MCF 10A (cell line): ENCODE measurements around the gene STOX2. TPM values are rescaled to one million over a fixed set of nuclear protein-coding genes. Genes with fewer than 3 reads are reported as not detected.

Experiments used
- BruUV-seq: library from RNA; stranded (reverse); fragments of 400-500 nt; replicated peaks from 2 replicates; lab custom pipeline; 2021; lab: Mats Ljungman, UMichigan
- CTCF ChIA-PET: fragments of 300-600 bp; sonication (Branson Sonifier 250); formaldehyde crosslinking; extraction: SDS; loops from one replicate; lab custom pipeline; 2021; ENCODE audit warnings: antibody characterized with exemption, inconsistent platforms; lab: Yijun Ruan, JAX
- POLR2A ChIA-PET: fragments of 300-600, 350-650 bp; sonication (Branson Sonifier 250); formaldehyde crosslinking; extraction: SDS; loops from one replicate; lab custom pipeline; 2020; ENCODE audit warnings: antibody characterized with exemption, inconsistent platforms; lab: Yijun Ruan, JAX
- DNase-seq: peaks from one replicate; pipeline ENCODE4 v3.0.0-alpha.2; 2018; ENCODE audit not compliant: unreplicated experiment
- H3K27ac Mint-ChIP-seq: one replicate; pipeline ENCODE4 v1.8.0; 2022; ENCODE audit warnings: mild to moderate bottlenecking, low read depth, mixed read lengths; ENCODE audit not compliant: unreplicated experiment
- H3K27me3 Mint-ChIP-seq: one replicate; pipeline ENCODE4 v1.8.0; 2022; ENCODE audit warnings: mixed read lengths; ENCODE audit not compliant: insufficient read depth, unreplicated experiment
- H3K36me3 Mint-ChIP-seq: one replicate; pipeline ENCODE4 v1.8.0; 2022; ENCODE audit warnings: mild to moderate bottlenecking, moderate library complexity, mixed read lengths; ENCODE audit not compliant: insufficient read depth, unreplicated experiment
- H3K4me1 Mint-ChIP-seq: one replicate; pipeline ENCODE4 v1.8.0; 2022; ENCODE audit warnings: mixed read lengths; ENCODE audit not compliant: insufficient read depth, unreplicated experiment
- H3K4me3 Mint-ChIP-seq: one replicate; pipeline ENCODE4 v1.8.0; 2022; ENCODE audit warnings: mild to moderate bottlenecking, moderate library complexity, mixed read lengths; ENCODE audit not compliant: unreplicated experiment
- H3K9me3 Mint-ChIP-seq: one replicate; pipeline ENCODE4 v1.8.0; 2022; ENCODE audit warnings: mixed read lengths; ENCODE audit not compliant: unreplicated experiment
- intact Hi-C: fragments of 100-400 bp; cut with micrococcal nuclease; formaldehyde crosslinking; loops from 2 replicates; pipeline ENCODE4 v1.14.1; 2022
- total RNA-seq: library from RNA; stranded (reverse); gene quantifications from 2 replicates; pipeline ENCODE4 v1.2.3, GENCODE V29; 2022
- TF ChIP-seq, protein P1 (sequence below): fragments of 200-600 bp; IDR thresholded peaks from one replicate; pipeline ENCODE4 v1.8.0; 2022; ENCODE audit warnings: antibody characterized with exemption, mild to moderate bottlenecking; ENCODE audit not compliant: unreplicated experiment

The STOX2 gene
- total RNA-seq, 1 experiment from 2014 or later, result 1.1 TPM

DNA sequence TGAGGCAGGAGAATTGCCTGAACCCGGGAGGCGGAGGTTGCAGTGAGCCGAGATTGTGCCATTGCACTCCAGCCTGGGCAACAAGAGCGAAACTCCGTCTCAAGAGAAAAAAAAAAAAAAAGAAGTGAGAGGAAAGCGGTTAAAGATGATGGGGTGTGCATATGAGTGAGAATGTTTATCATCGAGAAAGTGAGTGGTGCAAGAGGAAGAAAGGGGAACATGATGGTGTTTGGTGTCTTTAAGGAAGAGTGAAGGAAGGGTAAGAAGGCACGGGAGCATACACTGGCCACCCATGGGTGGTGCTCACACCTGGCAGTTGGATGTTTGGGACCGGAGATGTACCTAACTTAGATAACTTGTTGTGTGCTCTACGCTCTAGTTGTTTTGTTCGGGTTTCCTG, 62.2 kb downstream of the STOX2 start:
- Mint-ChIP-seq H3K4me1 (no peaks in the 10 kb centered on the region), H3K27me3 (no peaks in the 10 kb centered on the region), H3K4me3 (no peak overlapping the region), H3K9me3 (no peaks in the 10 kb centered on the region), H3K36me3 (no peaks in the 10 kb centered on the region), H3K27ac (no peak overlapping the region)
- CTCF ChIA-PET, result interaction anchor here (0.6 kb wide), 2 partner anchors 9 to 124 kb away, joined by 3 to 4 read pairs; no protein-coding TSS in a partner anchor
- TF ChIP-seq, protein P1, sequence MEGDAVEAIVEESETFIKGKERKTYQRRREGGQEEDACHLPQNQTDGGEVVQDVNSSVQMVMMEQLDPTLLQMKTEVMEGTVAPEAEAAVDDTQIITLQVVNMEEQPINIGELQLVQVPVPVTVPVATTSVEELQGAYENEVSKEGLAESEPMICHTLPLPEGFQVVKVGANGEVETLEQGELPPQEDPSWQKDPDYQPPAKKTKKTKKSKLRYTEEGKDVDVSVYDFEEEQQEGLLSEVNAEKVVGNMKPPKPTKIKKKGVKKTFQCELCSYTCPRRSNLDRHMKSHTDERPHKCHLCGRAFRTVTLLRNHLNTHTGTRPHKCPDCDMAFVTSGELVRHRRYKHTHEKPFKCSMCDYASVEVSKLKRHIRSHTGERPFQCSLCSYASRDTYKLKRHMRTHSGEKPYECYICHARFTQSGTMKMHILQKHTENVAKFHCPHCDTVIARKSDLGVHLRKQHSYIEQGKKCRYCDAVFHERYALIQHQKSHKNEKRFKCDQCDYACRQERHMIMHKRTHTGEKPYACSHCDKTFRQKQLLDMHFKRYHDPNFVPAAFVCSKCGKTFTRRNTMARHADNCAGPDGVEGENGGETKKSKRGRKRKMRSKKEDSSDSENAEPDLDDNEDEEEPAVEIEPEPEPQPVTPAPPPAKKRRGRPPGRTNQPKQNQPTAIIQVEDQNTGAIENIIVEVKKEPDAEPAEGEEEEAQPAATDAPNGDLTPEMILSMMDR, result no peak
- POLR2A ChIA-PET, result no interaction called here
- DNase-seq, result no peak
- no TSS peak for BruUV-seq
- intact Hi-C loops, result no loop called here

DNA sequence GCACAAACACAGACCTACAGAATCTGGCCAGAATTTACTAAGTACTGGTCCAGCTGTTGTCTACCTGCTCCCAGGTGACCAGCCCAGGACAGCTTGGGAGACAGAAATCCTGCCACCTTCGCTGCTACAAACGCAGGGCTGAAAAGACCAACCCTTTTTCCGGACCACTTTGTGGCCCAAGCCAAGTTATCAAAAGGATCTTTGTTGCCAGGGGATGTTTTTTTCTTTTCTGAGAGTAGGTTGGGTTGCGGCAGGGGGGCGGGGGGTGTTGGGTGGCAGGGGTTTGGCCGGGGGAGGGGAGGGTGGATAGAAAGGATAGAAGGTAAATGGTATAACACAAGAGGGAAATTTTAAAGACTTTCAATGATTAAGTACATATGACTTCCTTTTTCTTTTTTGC, 63.4 kb downstream of the STOX2 start:
- BruUV-seq, result no TSS peak
- no peak for DNase-seq
- no peak overlapping the region for H3K27ac Mint-ChIP-seq
- ChIA-PET POLR2A (no interaction called here), CTCF (interaction anchor here (0.6 kb wide), 3 partner anchors 20 to 281 kb away, joined by 3 to 4 read pairs (median 3); no protein-coding TSS in a partner anchor)
- intact Hi-C loops, result no loop called here
- H3K4me1 Mint-ChIP-seq, result no peaks in the 10 kb centered on the region
- no peaks in the 10 kb centered on the region for H3K27me3 Mint-ChIP-seq
- TF ChIP-seq, protein P1, result no peak
- no peak overlapping the region for H3K4me3 Mint-ChIP-seq
- H3K36me3 Mint-ChIP-seq, result no peaks in the 10 kb centered on the region
- H3K9me3 Mint-ChIP-seq, result no peaks in the 10 kb centered on the region

DNA sequence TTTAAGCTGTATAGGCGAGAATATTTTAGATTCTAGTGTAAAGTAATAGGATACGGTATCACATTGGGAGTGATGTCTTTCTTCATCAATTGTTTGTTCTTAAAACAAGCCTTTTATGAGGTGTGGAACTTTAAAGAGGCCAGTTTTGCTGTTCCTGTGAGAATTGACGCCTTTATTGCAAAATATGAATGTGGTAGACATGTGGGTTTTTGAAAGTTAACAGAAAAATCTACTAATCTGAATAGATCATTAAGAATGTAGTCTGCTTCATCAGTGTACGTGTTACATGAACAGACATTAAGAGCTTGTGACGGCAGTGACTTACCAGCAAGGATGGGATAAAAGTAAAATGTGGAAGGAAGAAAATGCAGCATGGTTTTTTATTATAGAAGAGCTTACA, 63.8 kb downstream of the STOX2 start:
- intact Hi-C loops, result no loop called here
- BruUV-seq, result no TSS peak
- DNase-seq, result no peak
- TF ChIP-seq, protein P1, result no peak
- no peaks in the 10 kb centered on the region for H3K4me1 Mint-ChIP-seq
- no peaks in the 10 kb centered on the region for H3K36me3 Mint-ChIP-seq
- ChIA-PET POLR2A (no interaction called here), CTCF (interaction anchor here (0.6 kb wide), 2 partner anchors 185 to 281 kb away, joined by 3 to 4 read pairs; no protein-coding TSS in a partner anchor)
- no peak overlapping the region for H3K4me3 Mint-ChIP-seq
- H3K27me3 Mint-ChIP-seq, result no peaks in the 10 kb centered on the region
- H3K27ac Mint-ChIP-seq, result no peak overlapping the region
- H3K9me3 Mint-ChIP-seq, result peaks cover 2% of the 10 kb centered on the region

DNA sequence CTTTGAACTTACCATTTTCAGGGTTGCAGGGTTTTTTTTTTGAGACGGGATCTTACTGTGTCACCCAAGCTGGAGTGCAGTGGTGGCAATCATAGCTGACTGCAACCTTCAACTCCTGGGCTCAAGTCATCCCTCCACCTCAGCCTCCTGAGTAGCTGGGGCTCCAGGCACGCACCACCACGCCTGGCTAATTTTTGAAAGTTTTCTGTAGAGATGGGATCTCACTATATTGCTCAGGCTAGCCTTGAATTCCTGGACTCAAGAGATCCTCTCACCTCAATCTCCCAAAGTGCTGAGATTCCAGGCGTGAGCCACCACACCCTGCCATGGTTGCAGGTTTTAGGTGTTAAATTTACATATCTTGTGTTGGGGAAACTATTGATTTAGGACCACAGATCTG, 64.5 kb downstream of the STOX2 start:
- H3K4me1 Mint-ChIP-seq, result no peaks in the 10 kb centered on the region
- no TSS peak for BruUV-seq
- H3K27ac Mint-ChIP-seq, result no peak overlapping the region
- H3K9me3 Mint-ChIP-seq, result peaks cover 9% of the 10 kb centered on the region
- TF ChIP-seq, protein P1, result no peak
- no peaks in the 10 kb centered on the region for H3K36me3 Mint-ChIP-seq
- no peaks in the 10 kb centered on the region for H3K27me3 Mint-ChIP-seq
- no peak for DNase-seq
- ChIA-PET POLR2A (no interaction called here), CTCF (interaction anchor here (0.7 kb wide), 1 partner anchor 19 kb away, joined by 4 read pairs; no protein-coding TSS in a partner anchor)
- intact Hi-C loops, result no loop called here
- H3K4me3 Mint-ChIP-seq, result no peak overlapping the region
